PC-9 (cell line): ENCODE results near the gene SBF2.
A peak's percentile ranks its signal among the peaks of the same experiment; 100 is the strongest.

Experiments used
- CTCF ChIP-seq: fragments of 200-600 bp; sonication (generic); conservative IDR thresholded peaks from 2 replicates; pipeline ENCODE4 v1.6.1; 2017; ENCODE audit warnings: mixed run types, antibody characterized with exemption, mild to moderate bottlenecking, moderate library complexity
- EZH2 ChIP-seq: fragments of 200-600 bp; sonication (generic); IDR thresholded peaks from 2 replicates; pipeline ENCODE4 v1.8.0; 2017; ENCODE audit warnings: antibody characterized with exemption, low read depth

GRCh38 chr11:10076458-10077141, 217.4 kb downstream of the SBF2 start:
- TF ChIP-seq CTCF (peak; percentile 77), EZH2 (no peak)
